Measurements from ENCODE around the gene CYTH1. TPM values are rescaled to one million over a fixed set of nuclear protein-coding genes. Genes with fewer than 3 reads are reported as not detected.

CYTH1 gene
- total and polyA plus RNA-seq, 10 of the 15 experiments (the other 5 are each of a cell fraction or from before 2014, with no cell fraction given) = 6.6 to 188 (median 145) TPM

DNA sequence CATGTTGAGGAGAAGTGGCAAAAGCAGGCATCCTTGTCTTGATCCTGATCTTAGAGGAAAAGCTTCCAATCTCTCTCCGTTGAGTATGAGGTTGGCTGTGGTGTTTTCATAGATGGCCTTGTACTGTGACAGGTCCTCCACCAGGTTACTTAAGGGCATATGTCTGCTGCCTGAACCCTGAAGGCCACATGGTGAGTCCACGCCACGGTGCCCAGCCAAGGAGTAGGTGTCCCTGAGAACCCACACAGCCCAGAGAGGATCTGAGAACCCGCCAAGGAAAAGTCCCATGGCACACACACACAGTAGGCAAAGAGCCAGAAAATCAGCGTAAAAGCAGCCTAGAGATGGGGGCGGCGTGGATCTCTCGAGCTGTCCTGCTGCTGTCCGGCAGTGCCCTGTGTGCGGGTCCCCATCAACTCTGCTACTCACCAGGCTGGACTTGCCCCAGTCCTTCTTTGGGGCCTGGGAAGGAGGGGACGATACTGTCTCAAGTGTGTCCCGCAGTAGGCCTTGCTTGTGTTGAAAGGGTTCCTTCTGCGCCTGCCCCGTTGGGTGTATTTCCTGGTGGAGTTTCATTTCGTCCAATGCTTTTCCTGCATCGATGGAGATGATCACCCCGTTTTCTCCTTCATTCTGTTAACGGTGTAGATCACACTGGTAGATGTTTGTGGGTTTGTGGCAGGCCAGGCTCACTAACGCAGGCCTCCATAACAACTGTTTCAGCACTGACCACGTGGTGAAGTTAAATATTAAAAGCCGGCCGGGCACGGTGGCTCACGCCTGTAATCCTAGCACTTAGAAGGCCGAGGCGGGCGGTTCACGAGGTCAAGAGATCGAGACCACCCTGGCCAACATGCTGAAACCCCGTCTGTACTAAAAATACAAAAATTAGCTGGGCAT, 114.1 kb downstream of the CYTH1 start:
- POLR2A ChIA-PET = no interaction called here
- H3K27me3 ChIP-seq (replicated peaks in 1 of 2; ENCODE audit: control insufficient read depth in 2 of 2, insufficient read depth in 2 of 2, low read length in 1 of 2) = no peaks in the 10 kb centered on the region
- no peak for ATAC-seq
- H3K79me2 ChIP-seq (ENCODE audit: control insufficient read depth, insufficient read depth, low read length) = no peaks in the 10 kb centered on the region
- SMC1A ChIA-PET (ENCODE audit: uncharacterized antibody, unreplicated experiment) = no interaction called here
- H3K4me3 ChIP-seq = no peak overlapping the region
- H3K27ac ChIP-seq (ENCODE audit: control insufficient read depth, insufficient read depth) = no peak overlapping the region
- CTCF ChIA-PET = no interaction called here
- H3K36me3 ChIP-seq (ENCODE audit: control insufficient read depth in 2 of 2, insufficient read depth in 2 of 2, low read length in 1 of 2) = no peaks in the 10 kb centered on the region; a peak in 2 of 4 replicates
- H3K9ac ChIP-seq (ENCODE audit: control insufficient read depth, insufficient read depth, low read length) = no peak overlapping the region
- no peak for TF ChIP-seq IKZF2 (IDR thresholded peaks at IDR 0.05)
- TF ChIP-seq TCF7 (IDR thresholded peaks at IDR 0.05; ENCODE audit: borderline replicate concordance) = no peak
- TF ChIP-seq ASH2L (IDR thresholded peaks at IDR 0.05; ENCODE audit: borderline replicate concordance, low read depth) = no peak
- TF ChIP-seq ESRRA (IDR thresholded peaks at IDR 0.05; ENCODE audit: low read length) = no peak
- TF ChIP-seq JUNB (IDR thresholded peaks at IDR 0.05) = no peak
- TF ChIP-seq KDM1A (IDR thresholded peaks at IDR 0.05; ENCODE audit: borderline replicate concordance) = no peak
- no peak for TF ChIP-seq PML (IDR thresholded peaks at IDR 0.05; ENCODE audit: low read length)
- TF ChIP-seq, protein P1, sequence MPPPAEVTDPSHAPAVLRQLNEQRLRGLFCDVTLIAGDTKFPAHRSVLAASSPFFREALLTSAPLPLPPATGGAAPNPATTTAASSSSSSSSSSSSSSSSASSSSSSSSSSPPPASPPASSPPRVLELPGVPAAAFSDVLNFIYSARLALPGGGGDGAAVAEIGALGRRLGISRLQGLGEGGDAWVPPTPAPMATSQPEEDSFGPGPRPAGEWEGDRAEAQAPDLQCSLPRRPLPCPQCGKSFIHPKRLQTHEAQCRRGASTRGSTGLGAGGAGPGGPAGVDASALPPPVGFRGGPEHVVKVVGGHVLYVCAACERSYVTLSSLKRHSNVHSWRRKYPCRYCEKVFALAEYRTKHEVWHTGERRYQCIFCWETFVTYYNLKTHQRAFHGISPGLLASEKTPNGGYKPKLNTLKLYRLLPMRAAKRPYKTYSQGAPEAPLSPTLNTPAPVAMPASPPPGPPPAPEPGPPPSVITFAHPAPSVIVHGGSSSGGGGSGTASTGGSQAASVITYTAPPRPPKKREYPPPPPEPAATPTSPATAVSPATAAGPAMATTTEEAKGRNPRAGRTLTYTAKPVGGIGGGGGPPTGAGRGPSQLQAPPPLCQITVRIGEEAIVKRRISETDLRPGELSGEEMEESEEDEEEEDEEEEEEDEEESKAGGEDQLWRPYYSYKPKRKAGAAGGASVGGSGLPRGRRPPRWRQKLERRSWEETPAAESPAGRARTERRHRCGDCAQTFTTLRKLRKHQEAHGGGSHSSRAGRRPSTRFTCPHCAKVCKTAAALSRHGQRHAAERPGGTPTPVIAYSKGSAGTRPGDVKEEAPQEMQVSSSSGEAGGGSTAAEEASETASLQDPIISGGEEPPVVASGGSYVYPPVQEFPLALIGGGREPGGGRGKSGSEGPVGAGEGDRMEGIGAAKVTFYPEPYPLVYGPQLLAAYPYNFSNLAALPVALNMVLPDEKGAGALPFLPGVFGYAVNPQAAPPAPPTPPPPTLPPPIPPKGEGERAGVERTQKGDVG (CRISPR knock-in tag; IDR thresholded peaks at IDR 0.05) = no peak
- no peak for TF ChIP-seq ZNF217 (IDR thresholded peaks at IDR 0.05)
- TF ChIP-seq TCF3 (IDR thresholded peaks at IDR 0.05; ENCODE audit: borderline replicate concordance, insufficient read depth, low read depth, low read length) = no peak
- no peak for TF ChIP-seq SREBF2 (IDR thresholded peaks at IDR 0.05; ENCODE audit: low read length)
- TF ChIP-seq RBBP5 (conservative IDR thresholded peaks at IDR 0.05) = no peak
- no peak for TF ChIP-seq BCLAF1 (IDR thresholded peaks at IDR 0.05)
- H4K20me1 ChIP-seq (ENCODE audit: control insufficient read depth, insufficient read depth) = no peaks in the 10 kb centered on the region
- no peaks in the 10 kb centered on the region for H3K9me3 ChIP-seq (replicated peaks; ENCODE audit: control insufficient read depth, insufficient read depth, low read length)
- no peak for DNase-seq (ENCODE audit: low read depth, low spot score)
- no peak overlapping the region for H3K4me2 ChIP-seq (ENCODE audit: control insufficient read depth, insufficient read depth)
- BruUV-seq (replicated peaks) = no TSS peak
- intact Hi-C loops (cut with micrococcal nuclease; ENCODE audit: unreplicated experiment) = no loop called here
- H2AFZ ChIP-seq (ENCODE audit: control insufficient read depth, low read depth, low read length) = no peak overlapping the region
- H3K4me1 ChIP-seq (ENCODE audit: control insufficient read depth, insufficient read depth, low read length) = peaks cover 10% of the 10 kb centered on the region
- RAD21 ChIA-PET (ENCODE audit: unreplicated experiment) = no interaction called here
- 95% methylated on average over 30 of the region's 30 CpGs for WGBS (ENCODE audit: insufficient coverage, insufficient replicate concordance, low lambda C conversion rate, missing lambda C conversion rate)
- no peak for FAIRE-seq
- in situ Hi-C loops (cut with MboI) = no loop called here

Measured in GM12878 (cell line).